Neutrophil (primary cell): ENCODE measurements around the gene TFAP2C.

Experiments
- H3K27ac ChIP-seq: fragments of 200-600 bp; sonication (generic); 2 replicates; pipeline ENCODE4 v1.5.1; 2016; ENCODE audit warnings: mild to moderate bottlenecking, moderate library complexity
- H3K27me3 ChIP-seq: fragments of 200-600 bp; sonication (generic); 2 replicates; pipeline ENCODE4 v1.6.0; 2016; ENCODE audit warnings: mild to moderate bottlenecking
- H3K36me3 ChIP-seq: fragments of 200-600 bp; sonication (generic); 2 replicates; pipeline ENCODE4 v1.5.1; 2017
- H3K4me1 ChIP-seq, 2 experiments: fragments of 200-600 bp in 1 of 2; sonication (generic) in 1 of 2; 1 replicate in 1 of 2; 2 replicates in 1 of 2; pipeline versions ENCODE4 v1.5.1 to v1.6.1; 2013 to 2016; ENCODE audit warnings: low read depth in 1 of 2, low read length in 1 of 2, mild to moderate bottlenecking in 1 of 2, moderate library complexity in 1 of 2; ENCODE audit not compliant: control insufficient read depth in 1 of 2, insufficient read depth in 1 of 2
- H3K4me3 ChIP-seq, 2 experiments: fragments of 200-600 bp in 1 of 2; sonication (generic) in 1 of 2; 1 replicate in 1 of 2; 2 replicates in 1 of 2; pipeline ENCODE4 v1.5.1; 2013 to 2016; ENCODE audit warnings: low read depth in 1 of 2, low read length in 1 of 2, mild to moderate bottlenecking in 1 of 2, moderate library complexity in 1 of 2
- H3K9me3 ChIP-seq: fragments of 200-600 bp; sonication (generic); 2 replicates; pipeline ENCODE4 v1.5.1; 2016
- CTCF ChIP-seq: fragments of 200-600 bp; sonication (generic); IDR thresholded peaks from 2 replicates; pipeline ENCODE4 v1.5.1; 2016; ENCODE audit warnings: antibody characterized with exemption

TFAP2C gene

GRCh38 chr20:56587307-56588041 lies 41.6 kb upstream of the TFAP2C start:
- no peaks in the 10 kb centered on the region for H3K4me1 ChIP-seq
- peaks cover 16% of the 10 kb centered on the region for H3K27me3 ChIP-seq
- H3K4me3 ChIP-seq = no peak overlapping the region
- no peaks in the 10 kb centered on the region for H3K9me3 ChIP-seq
- H3K36me3 ChIP-seq = no peaks in the 10 kb centered on the region
- TF ChIP-seq CTCF = no peak
- H3K27ac ChIP-seq = no peak overlapping the region

GRCh38 chr20:56588996-56589395 lies 40.1 kb upstream of the TFAP2C start:
- Histone ChIP-seq H3K36me3 (no peaks in the 10 kb centered on the region), H3K9me3 (no peaks in the 10 kb centered on the region), H3K27me3 (peaks cover 11% of the 10 kb centered on the region), H3K27ac (no peak overlapping the region), H3K4me1 (no peaks in the 10 kb centered on the region), H3K4me3 (no peak overlapping the region)
- no peak for TF ChIP-seq CTCF

DNA sequence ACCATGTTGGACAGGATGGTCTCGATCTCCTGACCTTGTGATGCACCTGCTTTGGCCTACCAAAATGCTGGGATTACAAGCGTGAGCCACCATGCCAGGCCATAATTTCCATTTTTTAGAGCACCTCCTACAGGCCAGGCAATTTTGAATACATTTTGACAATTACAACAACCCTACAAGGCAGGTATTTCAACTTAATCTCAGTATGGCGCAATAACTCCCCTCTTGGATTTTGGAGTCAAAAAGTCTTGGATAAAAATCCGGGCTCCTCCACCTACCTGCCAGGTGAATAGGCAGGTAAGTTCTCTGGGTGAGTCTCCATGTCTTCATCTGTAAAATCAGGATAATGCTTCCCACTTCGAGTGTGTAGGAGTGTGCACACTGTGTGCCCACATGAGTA lies 39.5 kb upstream of the TFAP2C start:
- Histone ChIP-seq H3K27ac (no peak overlapping the region), H3K27me3 (peaks cover 11% of the 10 kb centered on the region), H3K4me1 (no peaks in the 10 kb centered on the region), H3K36me3 (no peaks in the 10 kb centered on the region), H3K4me3 (no peak overlapping the region), H3K9me3 (no peaks in the 10 kb centered on the region)
- no peak for TF ChIP-seq CTCF

GRCh38 chr20:56590888-56591287 lies 38.2 kb upstream of the TFAP2C start:
- Histone ChIP-seq H3K27ac (no peak overlapping the region), H3K27me3 (peaks cover 11% of the 10 kb centered on the region), H3K36me3 (no peaks in the 10 kb centered on the region), H3K9me3 (no peaks in the 10 kb centered on the region), H3K4me1 (no peaks in the 10 kb centered on the region), H3K4me3 (no peak overlapping the region)
- no peak for TF ChIP-seq CTCF

DNA sequence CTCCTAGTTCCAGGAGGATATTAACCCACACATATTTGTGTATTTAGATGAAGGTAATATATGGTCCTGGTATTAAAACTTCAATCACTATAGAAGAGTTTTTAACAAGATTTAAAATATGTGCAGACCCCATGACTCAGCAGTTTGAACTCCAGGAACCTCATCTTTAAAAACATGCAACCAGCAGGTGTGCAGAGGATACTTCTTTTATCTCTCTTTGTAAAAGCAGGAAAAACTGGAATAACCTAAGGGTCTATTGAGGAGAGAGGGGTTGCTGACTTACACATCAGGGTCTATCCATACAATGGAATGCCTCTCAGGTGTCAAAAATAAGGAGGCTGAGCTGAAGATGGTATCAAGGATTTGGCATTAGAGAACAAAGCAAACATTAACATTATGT lies 36.9 kb upstream of the TFAP2C start:
- TF ChIP-seq CTCF = no peak
- no peak overlapping the region for H3K4me3 ChIP-seq
- no peaks in the 10 kb centered on the region for H3K4me1 ChIP-seq
- peaks cover 8% of the 10 kb centered on the region for H3K27me3 ChIP-seq
- H3K36me3 ChIP-seq = no peaks in the 10 kb centered on the region
- H3K27ac ChIP-seq = no peak overlapping the region
- no peaks in the 10 kb centered on the region for H3K9me3 ChIP-seq
